ENCODE measurements around the gene LBR. TPM values are rescaled to one million over a fixed set of nuclear protein-coding genes. Genes with fewer than 3 reads are reported as not detected.

The LBR gene
- total RNA-seq, 1 donor from 2014 or later, result 19.0 TPM

- no peak for ATAC-seq
- DNase-seq (ENCODE audit: missing footprints), result no peak
- intact Hi-C loops (cut with DNase I), result no loop called here
Observed at GRCh38 chr1:225448146-225448805, 20.4 kb upstream of the LBR start.

- DNase-seq (ENCODE audit: missing footprints), result no peak
- peak; percentile 35 for ATAC-seq
- intact Hi-C loops (cut with DNase I), result no loop called here
Observed at GRCh38 chr1:225447650-225448089, 19.8 kb upstream of the LBR start.

- DNase-seq (ENCODE audit: missing footprints), result no peak
- no peak for ATAC-seq
- intact Hi-C loops (cut with DNase I), result no loop called here
Observed at GRCh38 chr1:225446981-225447615, 19.3 kb upstream of the LBR start.

- ATAC-seq, result no peak
- intact Hi-C loops (cut with DNase I), result no loop called here
Observed at GRCh38 chr1:225446595-225446960, 18.7 kb upstream of the LBR start.

GRCh38 chr1:225445639-225446594 is 18.1 kb upstream of the LBR start:
- DNase-seq (ENCODE audit: missing footprints), result no peak
- intact Hi-C loops (cut with DNase I), result no loop called here
- no peak for ATAC-seq

More at GRCh38 chr1:225446595-225446960, 18.7 kb upstream of the LBR start:
- DNase-seq (ENCODE audit: missing footprints), result no peak

GRCh38 chr1:225442123-225442505 is 14.3 kb upstream of the LBR start:
- ATAC-seq (no peak), DNase-seq (ENCODE audit: missing footprints) (no peak)
- intact Hi-C loops (cut with DNase I), result no loop called here

GRCh38 chr1:225441314-225442122 is 13.7 kb upstream of the LBR start:
- intact Hi-C loops (cut with DNase I), result no loop called here
- no peak for DNase-seq (ENCODE audit: missing footprints)
- ATAC-seq, result no peak

- intact Hi-C loops (cut with DNase I), result no loop called here
- DNase-seq (ENCODE audit: missing footprints), result no peak
- no peak for ATAC-seq
Observed at GRCh38 chr1:225440380-225441221, 12.8 kb upstream of the LBR start.

- no peak for DNase-seq (ENCODE audit: missing footprints)
- ATAC-seq, result no peak
- intact Hi-C loops (cut with DNase I), result no loop called here
Observed at GRCh38 chr1:225437710-225438437, 10.0 kb upstream of the LBR start.

GRCh38 chr1:225435957-225436392 is 8.1 kb upstream of the LBR start:
- peak; percentile 71 for ATAC-seq
- intact Hi-C loops (cut with DNase I), result no loop called here
- no peak for DNase-seq (ENCODE audit: missing footprints)

- intact Hi-C loops (cut with DNase I), result no loop called here
- DNase-seq (ENCODE audit: missing footprints) (no peak), ATAC-seq (no peak)
Observed at GRCh38 chr1:225435487-225435886, 7.6 kb upstream of the LBR start.

GRCh38 chr1:225435076-225435475 is 7.2 kb upstream of the LBR start:
- DNase-seq (ENCODE audit: missing footprints), result no peak
- no peak for ATAC-seq
- intact Hi-C loops (cut with DNase I), result no loop called here

GRCh38 chr1:225434046-225434445 is 6.2 kb upstream of the LBR start:
- intact Hi-C loops (cut with DNase I), result no loop called here
- ATAC-seq (no peak), DNase-seq (ENCODE audit: missing footprints) (no peak)

- DNase-seq (ENCODE audit: missing footprints), result no peak
- intact Hi-C loops (cut with DNase I), result no loop called here
- ATAC-seq, result no peak
Observed at GRCh38 chr1:225431081-225431863, 3.4 kb upstream of the LBR start.

GRCh38 chr1:225430301-225430700 is 2.5 kb upstream of the LBR start:
- ATAC-seq (no peak), DNase-seq (ENCODE audit: missing footprints) (no peak)
- intact Hi-C loops (cut with DNase I), result no loop called here

GRCh38 chr1:225428881-225429455 is 1.1 kb upstream of the LBR start:
- DNase-seq (ENCODE audit: missing footprints) (no peak), ATAC-seq (no peak)
- intact Hi-C loops (cut with DNase I), result no loop called here
